Measurements from ENCODE around the gene LTBP1.
"Not testable (repeated sequence)": the region's sequence is repeated elsewhere in the genome, so short reads cannot be mapped to it uniquely, and the experiment has no call there.

LTBP1 gene

GRCh38 chr2:33052795-33053194 is 106.0 kb downstream of the LTBP1 start:
- not testable (repeated sequence) for H3K4me1 ChIP-seq (ENCODE audit: control insufficient read depth, insufficient read depth, low read depth, low read length); H2BK5ac ChIP-seq (ENCODE audit: low read depth, low read length, poor library complexity, severe bottlenecking); H3K36me3 ChIP-seq (ENCODE audit: control insufficient read depth in 1 of 2, insufficient read depth in 2 of 2, low read depth in 1 of 2, low read length in 2 of 2); H3K4me2 ChIP-seq (ENCODE audit: low read length, poor library complexity, severe bottlenecking); H2BK15ac ChIP-seq (ENCODE audit: low read depth, poor library complexity, severe bottlenecking); H2AFZ ChIP-seq (ENCODE audit: low read depth, low read length); H4K8ac ChIP-seq (ENCODE audit: low read length); H2BK12ac ChIP-seq (ENCODE audit: low read length in 2 of 2); H4K91ac ChIP-seq (ENCODE audit: low read length); H3K9me3 ChIP-seq (ENCODE audit: control insufficient read depth, low read length); H3K4me3 ChIP-seq (ENCODE audit: insufficient read depth in 1 of 2, low read depth in 1 of 2, low read length in 2 of 2); DNase-seq; H3K4ac ChIP-seq (ENCODE audit: low read depth in 1 of 2, low read length in 2 of 2); H3K18ac ChIP-seq (ENCODE audit: low read depth in 1 of 2, low read length in 2 of 2); H3K27ac ChIP-seq (ENCODE audit: low read length, poor library complexity, severe bottlenecking); H3K27me3 ChIP-seq (ENCODE audit: control insufficient read depth in 1 of 2, insufficient read depth in 1 of 2, low read length in 2 of 2); H2AK5ac ChIP-seq (ENCODE audit: low read length, severe bottlenecking); H3K79me1 ChIP-seq (replicated peaks; ENCODE audit: low read length, poor library complexity, severe bottlenecking); H3K23ac ChIP-seq (ENCODE audit: low read length in 2 of 2); H2BK120ac ChIP-seq (ENCODE audit: low read depth, low read length); H3K14ac ChIP-seq (ENCODE audit: low read length in 2 of 2)
- peak overlapping the region; percentile 75 for H3K9ac ChIP-seq (ENCODE audit: low read length)
- WGBS = 97% methylated on average over 11 of the region's 11 CpGs

DNA sequence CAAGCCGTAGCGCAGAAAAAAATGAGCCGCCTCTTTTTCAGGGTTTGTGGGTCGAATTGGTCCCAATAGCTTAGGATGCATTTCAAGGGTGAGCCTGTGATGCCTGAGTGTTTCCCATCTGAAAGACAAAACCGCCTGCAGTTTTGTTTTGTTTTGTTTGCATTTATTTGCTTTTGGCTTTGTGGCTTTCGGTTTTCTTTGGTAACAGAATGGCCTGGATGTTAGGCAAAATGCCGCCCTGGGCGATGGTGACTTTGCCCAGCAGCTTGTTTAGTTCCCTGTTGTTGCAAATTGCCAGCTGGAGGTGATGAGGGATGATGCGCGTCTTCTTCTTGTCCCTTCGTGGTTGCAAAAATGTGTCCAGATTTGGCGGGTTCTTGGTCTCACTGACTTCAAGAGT is 109.4 kb downstream of the LTBP1 start:
- H3K9me3 ChIP-seq (ENCODE audit: control insufficient read depth, low read length) = no peaks in the 10 kb centered on the region
- H2BK15ac ChIP-seq (ENCODE audit: low read depth, poor library complexity, severe bottlenecking) = no peak overlapping the region
- H2BK5ac ChIP-seq (ENCODE audit: low read depth, low read length, poor library complexity, severe bottlenecking) = no peak overlapping the region
- no peak overlapping the region for H2BK120ac ChIP-seq (ENCODE audit: low read depth, low read length)
- no peak overlapping the region for H3K27ac ChIP-seq (ENCODE audit: low read length, poor library complexity, severe bottlenecking)
- DNase-seq = no peak
- no peak overlapping the region for H2AFZ ChIP-seq (ENCODE audit: low read depth, low read length)
- H2AK5ac ChIP-seq (ENCODE audit: low read length, severe bottlenecking) = no peak overlapping the region
- peak overlapping the region in 1 of 2 experiments; percentile 21 for H3K18ac ChIP-seq (ENCODE audit: low read depth in 1 of 2, low read length in 2 of 2)
- H3K36me3 ChIP-seq (ENCODE audit: control insufficient read depth in 1 of 2, insufficient read depth in 2 of 2, low read depth in 1 of 2, low read length in 2 of 2) = no peaks in the 10 kb centered on the region
- no peak overlapping the region for H3K4me3 ChIP-seq (ENCODE audit: insufficient read depth in 1 of 2, low read depth in 1 of 2, low read length in 2 of 2)
- H3K4me2 ChIP-seq (ENCODE audit: low read length, poor library complexity, severe bottlenecking) = no peak overlapping the region
- H3K23ac ChIP-seq (ENCODE audit: low read length in 2 of 2) = no peak overlapping the region
- H3K14ac ChIP-seq (ENCODE audit: low read length in 2 of 2) = no peak overlapping the region
- no peak overlapping the region for H4K91ac ChIP-seq (ENCODE audit: low read length)
- 92% methylated on average over 12 of the region's 12 CpGs for WGBS
- no peaks in the 10 kb centered on the region for H3K27me3 ChIP-seq (ENCODE audit: control insufficient read depth in 1 of 2, insufficient read depth in 1 of 2, low read length in 2 of 2)
- H4K8ac ChIP-seq (ENCODE audit: low read length) = no peak overlapping the region
- H2BK12ac ChIP-seq (ENCODE audit: low read length in 2 of 2) = no peak overlapping the region
- no peaks in the 10 kb centered on the region for H3K79me1 ChIP-seq (replicated peaks; ENCODE audit: low read length, poor library complexity, severe bottlenecking)
- H3K9ac ChIP-seq (ENCODE audit: low read length) = no peak overlapping the region
- H3K4ac ChIP-seq (ENCODE audit: low read depth in 1 of 2, low read length in 2 of 2) = no peak overlapping the region
- no peaks in the 10 kb centered on the region for H3K4me1 ChIP-seq (ENCODE audit: control insufficient read depth, insufficient read depth, low read depth, low read length)

DNA sequence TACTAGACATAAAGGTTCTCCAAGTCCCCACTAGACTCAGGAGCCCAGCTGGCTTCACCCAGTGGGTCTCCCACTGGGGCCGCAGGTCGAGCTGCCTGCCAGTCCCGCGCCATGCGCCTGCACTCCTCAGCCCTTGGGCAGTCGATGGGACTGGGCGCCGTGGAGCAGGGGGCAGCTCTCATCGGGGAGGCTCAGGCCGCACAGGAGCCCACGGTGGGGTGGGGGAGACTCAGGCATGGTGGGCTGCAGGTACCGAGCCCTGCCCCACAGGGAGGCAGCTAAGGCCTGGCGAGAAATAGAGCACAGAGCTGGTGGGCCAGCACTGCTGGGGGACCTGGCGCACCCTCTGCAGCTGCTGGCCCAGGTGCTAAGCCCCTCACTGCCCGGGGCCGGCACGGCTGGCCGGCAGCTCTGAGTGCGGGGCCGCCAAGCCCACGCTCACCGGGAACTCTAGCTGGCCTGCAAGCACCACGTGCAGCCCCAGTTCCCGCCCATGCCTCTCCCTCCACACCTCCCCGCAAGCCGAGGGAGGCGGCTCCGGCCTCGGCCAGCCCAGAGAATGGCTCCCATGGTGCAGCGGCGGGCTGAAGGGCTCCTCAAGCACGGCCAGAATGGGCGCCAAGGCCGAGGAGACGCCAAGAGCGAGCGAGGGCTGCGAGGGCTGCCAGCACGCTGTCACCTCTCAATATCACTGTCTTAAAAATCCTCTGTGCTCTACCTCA is 110.7 kb downstream of the LTBP1 start:
- not testable (repeated sequence) for H2BK5ac ChIP-seq (ENCODE audit: low read depth, low read length, poor library complexity, severe bottlenecking); H2AFZ ChIP-seq (ENCODE audit: low read depth, low read length); H3K14ac ChIP-seq (ENCODE audit: low read length in 2 of 2); H3K4me3 ChIP-seq (ENCODE audit: insufficient read depth in 1 of 2, low read depth in 1 of 2, low read length in 2 of 2); H2AK5ac ChIP-seq (ENCODE audit: low read length, severe bottlenecking); H3K9ac ChIP-seq (ENCODE audit: low read length); H3K27me3 ChIP-seq (ENCODE audit: control insufficient read depth in 1 of 2, insufficient read depth in 1 of 2, low read length in 2 of 2); H3K36me3 ChIP-seq (ENCODE audit: control insufficient read depth in 1 of 2, insufficient read depth in 2 of 2, low read depth in 1 of 2, low read length in 2 of 2); DNase-seq; H4K8ac ChIP-seq (ENCODE audit: low read length); H2BK120ac ChIP-seq (ENCODE audit: low read depth, low read length); H4K91ac ChIP-seq (ENCODE audit: low read length); H3K4me1 ChIP-seq (ENCODE audit: control insufficient read depth, insufficient read depth, low read depth, low read length); H3K79me1 ChIP-seq (replicated peaks; ENCODE audit: low read length, poor library complexity, severe bottlenecking); H3K27ac ChIP-seq (ENCODE audit: low read length, poor library complexity, severe bottlenecking); H2BK15ac ChIP-seq (ENCODE audit: low read depth, poor library complexity, severe bottlenecking); H3K23ac ChIP-seq (ENCODE audit: low read length in 2 of 2); H2BK12ac ChIP-seq (ENCODE audit: low read length in 2 of 2); H3K9me3 ChIP-seq (ENCODE audit: control insufficient read depth, low read length); H3K4ac ChIP-seq (ENCODE audit: low read depth in 1 of 2, low read length in 2 of 2); H3K4me2 ChIP-seq (ENCODE audit: low read length, poor library complexity, severe bottlenecking)
- peak overlapping the region in 1 of 2 experiments; percentile 5 for H3K18ac ChIP-seq (ENCODE audit: low read depth in 1 of 2, low read length in 2 of 2)
- WGBS = 88% methylated on average over 30 of the region's 39 CpGs

- no peak overlapping the region for H3K4ac ChIP-seq (ENCODE audit: low read depth in 1 of 2, low read length in 2 of 2)
- 88% methylated on average over 3 of the region's 8 CpGs for WGBS
- H2BK5ac ChIP-seq (ENCODE audit: low read depth, low read length, poor library complexity, severe bottlenecking) = no peak overlapping the region
- no peak overlapping the region for H2BK12ac ChIP-seq (ENCODE audit: low read length in 2 of 2)
- H3K23ac ChIP-seq (ENCODE audit: low read length in 2 of 2) = no peak overlapping the region
- no peaks in the 10 kb centered on the region for H3K4me1 ChIP-seq (ENCODE audit: control insufficient read depth, insufficient read depth, low read depth, low read length)
- no peak overlapping the region for H3K9ac ChIP-seq (ENCODE audit: low read length)
- H2BK120ac ChIP-seq (ENCODE audit: low read depth, low read length) = no peak overlapping the region
- no peak overlapping the region for H3K4me2 ChIP-seq (ENCODE audit: low read length, poor library complexity, severe bottlenecking)
- no peaks in the 10 kb centered on the region for H3K36me3 ChIP-seq (ENCODE audit: control insufficient read depth in 1 of 2, insufficient read depth in 2 of 2, low read depth in 1 of 2, low read length in 2 of 2)
- H4K91ac ChIP-seq (ENCODE audit: low read length) = no peak overlapping the region
- no peak overlapping the region for H3K4me3 ChIP-seq (ENCODE audit: insufficient read depth in 1 of 2, low read depth in 1 of 2, low read length in 2 of 2)
- H4K8ac ChIP-seq (ENCODE audit: low read length) = no peak overlapping the region
- H3K27me3 ChIP-seq (ENCODE audit: control insufficient read depth in 1 of 2, insufficient read depth in 1 of 2, low read length in 2 of 2) = no peaks in the 10 kb centered on the region
- no peak for DNase-seq
- H3K27ac ChIP-seq (ENCODE audit: low read length, poor library complexity, severe bottlenecking) = no peak overlapping the region
- H3K9me3 ChIP-seq (ENCODE audit: control insufficient read depth, low read length) = peaks cover under 1% of the 10 kb centered on the region
- H3K79me1 ChIP-seq (replicated peaks; ENCODE audit: low read length, poor library complexity, severe bottlenecking) = no peaks in the 10 kb centered on the region
- no peak overlapping the region for H2AK5ac ChIP-seq (ENCODE audit: low read length, severe bottlenecking)
- no peak overlapping the region for H3K14ac ChIP-seq (ENCODE audit: low read length in 2 of 2)
- no peak overlapping the region for H3K18ac ChIP-seq (ENCODE audit: low read depth in 1 of 2, low read length in 2 of 2)
- no peak overlapping the region for H2AFZ ChIP-seq (ENCODE audit: low read depth, low read length)
- no peak overlapping the region for H2BK15ac ChIP-seq (ENCODE audit: low read depth, poor library complexity, severe bottlenecking)
Observed at GRCh38 chr2:33058716-33059470, 112.1 kb downstream of the LTBP1 start.
